SK-N-SH (cell line): ENCODE measurements around the gene THBD. TPM values are rescaled to one million over a fixed set of nuclear protein-coding genes. Genes with fewer than 3 reads are reported as not detected.

ENCODE experiments used
- CTCF ChIA-PET: fragments of 300-600, 350-600 bp; formaldehyde crosslinking; extraction: SDS; loops from one replicate; lab custom pipeline; 2021; lab: Yijun Ruan, JAX
- POLR2A ChIA-PET: fragments of 350-600 bp; sonication (Branson Sonifier 250); formaldehyde crosslinking; extraction: SDS; loops from one replicate; lab custom pipeline; 2020; ENCODE audit warnings: antibody characterized with exemption, inconsistent platforms; lab: Yijun Ruan, JAX
- DNase-seq: peaks from one replicate; pipeline ENCODE4 v3.0.0; 2012
- H2AFZ ChIP-seq: fragments of 200-600 bp; sonication (generic); 2 replicates; pipeline ENCODE4 v1.8.1; 2016; ENCODE audit warnings: antibody characterized with exemption, mild to moderate bottlenecking, low read depth
- H3F3A ChIP-seq: fragments of 200-600 bp; sonication (generic); replicated peaks from 2 replicates; pipeline ENCODE3; 2016; ENCODE audit warnings: antibody characterized with exemption, mild to moderate bottlenecking; ENCODE audit not compliant: insufficient read depth
- H3K27ac ChIP-seq, 2 experiments: fragments of 200-500 bp in 1 of 2; fragments of 200-600 bp in 1 of 2; sonication (Bioruptor generic) in 1 of 2; sonication (generic), shearing (Covaris generic) in 1 of 2; 2 replicates each; pipeline versions ENCODE4 v1.5.1 to v1.6.1; 2014 to 2016; ENCODE audit warnings: low read depth in 2 of 2, inconsistent platforms in 1 of 2, low read length in 1 of 2, mild to moderate bottlenecking in 1 of 2, mixed read lengths in 1 of 2
- H3K27me3 ChIP-seq: fragments of 200-600 bp; sonication (generic), shearing (Covaris generic); 2 replicates; pipeline ENCODE4 v1.6.1; 2016; ENCODE audit warnings: mixed run types; ENCODE audit not compliant: insufficient read depth
- H3K36me3 ChIP-seq, 2 experiments: fragments of 200-500 bp in 1 of 2; fragments of 200-600 bp in 1 of 2; sonication (Bioruptor generic) in 1 of 2; sonication (generic) in 1 of 2; replicated peaks in 1 of 2; 2 replicates each; pipeline versions ENCODE3 to v1.5.1; 2014 to 2016; ENCODE audit warnings: low read length in 1 of 2, mild to moderate bottlenecking in 1 of 2; ENCODE audit not compliant: insufficient read depth in 2 of 2, control insufficient read depth in 1 of 2
- H3K4me1 ChIP-seq, 2 experiments: fragments of 200-500 bp in 1 of 2; fragments of 200-600 bp in 1 of 2; sonication (Bioruptor generic) in 1 of 2; sonication (generic), shearing (Covaris generic) in 1 of 2; 2 replicates each; pipeline versions ENCODE4 v1.5.1 to v1.6.1; 2014 to 2016; ENCODE audit warnings: low read depth in 1 of 2, low read length in 1 of 2, mixed run types in 1 of 2; ENCODE audit not compliant: insufficient read depth in 2 of 2, control insufficient read depth in 1 of 2
- H3K4me2 ChIP-seq: fragments of 200-600 bp; sonication (generic), shearing (Covaris generic); 2 replicates; pipeline ENCODE4 v1.6.1; 2017; ENCODE audit warnings: mixed run types
- H3K4me3 ChIP-seq, 2 experiments: fragments of 200-500 bp in 1 of 2; fragments of 200-600 bp in 1 of 2; sonication (Bioruptor generic) in 1 of 2; sonication (generic), shearing (Covaris generic) in 1 of 2; 2 replicates each; pipeline versions ENCODE4 v1.5.1 to v1.8.1; 2014 to 2016; ENCODE audit warnings: low read depth in 2 of 2, inconsistent platforms in 1 of 2, low read length in 1 of 2, mild to moderate bottlenecking in 1 of 2, mixed read lengths in 1 of 2, moderate library complexity in 1 of 2
- H3K79me2 ChIP-seq: fragments of 200-600 bp; sonication (generic); 2 replicates; pipeline ENCODE4 v1.8.1; 2017; ENCODE audit warnings: mild to moderate bottlenecking; ENCODE audit not compliant: insufficient read depth
- H3K9ac ChIP-seq: fragments of 200-600 bp; sonication (generic); 2 replicates; pipeline ENCODE4 v1.6.1; 2017; ENCODE audit warnings: mixed run types
- H3K9me2 ChIP-seq: fragments of 200-600 bp; sonication (generic); 2 replicates; pipeline ENCODE4 v1.6.1; 2017; ENCODE audit warnings: mixed run types
- H3K9me3 ChIP-seq: fragments of 200-600 bp; sonication (generic); 2 replicates; pipeline ENCODE4 v1.6.1; 2017; ENCODE audit warnings: mixed run types, mild to moderate bottlenecking, moderate library complexity
- H4K20me1 ChIP-seq: fragments of 200-600 bp; sonication (generic); 2 replicates; pipeline ENCODE4 v1.6.1; 2017; ENCODE audit warnings: mild to moderate bottlenecking, mixed run types; ENCODE audit not compliant: insufficient read depth
- ELF1 ChIP-seq: IDR thresholded peaks from 2 replicates; pipeline ENCODE4 v1.4.0; 2012
- EZH2phosphoT487 ChIP-seq: fragments of 200-600 bp; sonication (generic); IDR thresholded peaks from 2 replicates; pipeline ENCODE4 v1.6.1; 2017; ENCODE audit warnings: low read depth, mixed run types, mild to moderate bottlenecking, antibody characterized with exemption, moderate library complexity, borderline replicate concordance
- FOXJ3 ChIP-seq: sonication (generic); formaldehyde crosslinking; IDR thresholded peaks from 2 replicates; pipeline ENCODE4 v1.5.1; 2020; ENCODE audit warnings: mild to moderate bottlenecking, missing genetic modification reagents
- GABPA ChIP-seq: IDR thresholded peaks from 2 replicates; pipeline ENCODE4 v1.4.0; 2012; ENCODE audit warnings: low read depth, mild to moderate bottlenecking
- GATA2 ChIP-seq: sonication (generic); formaldehyde crosslinking; IDR thresholded peaks from 2 replicates; pipeline ENCODE4 v1.5.0; 2020; ENCODE audit warnings: mild to moderate bottlenecking, missing genetic modification reagents
- JUND ChIP-seq: IDR thresholded peaks from 2 replicates; pipeline ENCODE4 v1.4.0; 2012
- MXI1 ChIP-seq: IDR thresholded peaks from 2 replicates; pipeline ENCODE4 v1.6.1; 2012; ENCODE audit warnings: mild to moderate bottlenecking, low read depth, low read length, improper control_type of control experiment
- NFIC ChIP-seq: IDR thresholded peaks from 2 replicates; pipeline ENCODE4 v1.4.0; 2012; ENCODE audit warnings: borderline replicate concordance
- NRF1 ChIP-seq: IDR thresholded peaks from 2 replicates; pipeline ENCODE4 v1.6.1; 2012; ENCODE audit warnings: low read depth, mild to moderate bottlenecking, low read length
- RAD21 ChIP-seq: IDR thresholded peaks from 2 replicates; pipeline ENCODE4 v1.6.1; 2012; ENCODE audit warnings: mild to moderate bottlenecking, low read length
- RFX5 ChIP-seq: IDR thresholded peaks from 2 replicates; pipeline ENCODE4 v1.6.1; 2012; ENCODE audit warnings: mild to moderate bottlenecking, improper control_type of control experiment, low read length
- SIN3A ChIP-seq: IDR thresholded peaks from 2 replicates; pipeline ENCODE4 v1.6.1; 2012; ENCODE audit warnings: low read depth, mild to moderate bottlenecking, low read length, moderate library complexity, borderline replicate concordance
- TAF1 ChIP-seq: IDR thresholded peaks from 2 replicates; pipeline ENCODE4 v1.6.1; 2012; ENCODE audit warnings: low read depth, mild to moderate bottlenecking, low read length, moderate library complexity, borderline replicate concordance
- TCF12 ChIP-seq: IDR thresholded peaks from 2 replicates; pipeline ENCODE4 v1.4.0; 2012
- WGBS: methylation state at CpG from one replicate; pipeline ENCODE4 v1.1.6; 2017; ENCODE audit warnings: low lambda C conversion rate; 5-methylcytosine and 5-hydroxymethylcytosine counted together
- polyA plus RNA-seq, 3 experiments: library from polyadenylated mRNA; depleted of rRNA; stranded (reverse); fragments of >200 nt; gene quantifications; 2 replicates each; pipeline ENCODE4 v1.2.3, GENCODE V29; 2012
- TF ChIP-seq, protein P1 (sequence below): IDR thresholded peaks from 2 replicates; pipeline ENCODE4 v1.4.0; 2012; ENCODE audit warnings: low read depth, borderline replicate concordance
- TF ChIP-seq, protein P2 (sequence below): fragments of 150-350 bp; IDR thresholded peaks from 2 replicates; pipeline ENCODE4 v1.6.1; 2017; ENCODE audit warnings: antibody characterized with exemption, low read length, low read depth, borderline replicate concordance
- TF ChIP-seq, protein P3 (sequence below): fragments of 200-600 bp; sonication (generic); IDR thresholded peaks from 2 replicates; pipeline ENCODE4 v1.6.1; 2017; ENCODE audit warnings: antibody characterized with exemption, mild to moderate bottlenecking, moderate library complexity
- TF ChIP-seq, protein P4 (sequence below): IDR thresholded peaks from 2 replicates; pipeline ENCODE4 v1.4.0; 2012; ENCODE audit warnings: low read depth, borderline replicate concordance

THBD gene
- polyA plus RNA-seq, 1 of the 3 experiments (the other 2 are of a cell fraction): 0.33 TPM

DNA sequence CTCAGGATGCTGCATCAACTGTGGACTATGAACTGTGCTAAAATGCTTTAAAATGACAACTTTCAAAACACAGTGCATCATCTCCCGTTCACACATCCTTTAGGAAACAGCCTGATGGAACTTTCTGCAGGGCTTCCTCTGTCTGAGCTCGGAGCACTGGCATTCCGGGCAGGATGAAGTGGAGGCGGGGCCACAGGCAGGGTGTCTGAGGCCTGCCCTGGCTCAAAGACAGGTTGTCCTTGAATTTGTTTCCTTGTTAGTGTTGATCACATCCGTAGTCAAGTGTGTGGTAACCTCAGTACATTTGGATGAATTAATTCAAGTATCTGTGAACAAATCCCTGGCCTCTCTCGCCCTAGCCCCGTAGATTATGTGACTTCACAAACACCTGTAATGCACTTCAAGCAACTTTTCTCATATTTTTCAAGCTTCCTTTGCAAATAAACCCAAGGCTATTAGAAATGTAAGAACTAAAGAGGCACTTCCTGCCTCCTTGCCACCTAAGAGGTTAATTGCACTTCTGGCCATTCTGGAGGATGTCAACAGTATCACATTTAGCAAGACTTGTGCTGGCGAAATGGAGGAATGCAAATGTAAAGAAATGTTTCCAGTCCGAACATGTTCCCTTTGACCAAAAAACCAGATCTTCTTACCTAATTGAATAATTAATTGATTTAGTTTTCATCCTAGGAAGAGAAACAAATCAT lies 33.5 kb upstream of the THBD start:
- no peak overlapping the region for H3K4me3 ChIP-seq
- no peak for DNase-seq
- no peak overlapping the region for H2AFZ ChIP-seq
- WGBS: 36% methylated on average over 9 of the region's 9 CpGs
- ChIA-PET CTCF (no interaction called here), POLR2A (no interaction called here)
- H3K9me2 ChIP-seq: no peaks in the 10 kb centered on the region
- H3K9ac ChIP-seq: no peak overlapping the region
- H3K4me1 ChIP-seq: no peaks in the 10 kb centered on the region
- H3K36me3 ChIP-seq: no peaks in the 10 kb centered on the region
- TF ChIP-seq, protein P1, sequence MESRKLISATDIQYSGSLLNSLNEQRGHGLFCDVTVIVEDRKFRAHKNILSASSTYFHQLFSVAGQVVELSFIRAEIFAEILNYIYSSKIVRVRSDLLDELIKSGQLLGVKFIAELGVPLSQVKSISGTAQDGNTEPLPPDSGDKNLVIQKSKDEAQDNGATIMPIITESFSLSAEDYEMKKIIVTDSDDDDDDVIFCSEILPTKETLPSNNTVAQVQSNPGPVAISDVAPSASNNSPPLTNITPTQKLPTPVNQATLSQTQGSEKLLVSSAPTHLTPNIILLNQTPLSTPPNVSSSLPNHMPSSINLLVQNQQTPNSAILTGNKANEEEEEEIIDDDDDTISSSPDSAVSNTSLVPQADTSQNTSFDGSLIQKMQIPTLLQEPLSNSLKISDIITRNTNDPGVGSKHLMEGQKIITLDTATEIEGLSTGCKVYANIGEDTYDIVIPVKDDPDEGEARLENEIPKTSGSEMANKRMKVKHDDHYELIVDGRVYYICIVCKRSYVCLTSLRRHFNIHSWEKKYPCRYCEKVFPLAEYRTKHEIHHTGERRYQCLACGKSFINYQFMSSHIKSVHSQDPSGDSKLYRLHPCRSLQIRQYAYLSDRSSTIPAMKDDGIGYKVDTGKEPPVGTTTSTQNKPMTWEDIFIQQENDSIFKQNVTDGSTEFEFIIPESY: no peak
- TF ChIP-seq TCF12 (no peak), NFIC (no peak), RFX5 (no peak), EZH2phosphoT487 (no peak), MXI1 (no peak)
- TF ChIP-seq, protein P2, sequence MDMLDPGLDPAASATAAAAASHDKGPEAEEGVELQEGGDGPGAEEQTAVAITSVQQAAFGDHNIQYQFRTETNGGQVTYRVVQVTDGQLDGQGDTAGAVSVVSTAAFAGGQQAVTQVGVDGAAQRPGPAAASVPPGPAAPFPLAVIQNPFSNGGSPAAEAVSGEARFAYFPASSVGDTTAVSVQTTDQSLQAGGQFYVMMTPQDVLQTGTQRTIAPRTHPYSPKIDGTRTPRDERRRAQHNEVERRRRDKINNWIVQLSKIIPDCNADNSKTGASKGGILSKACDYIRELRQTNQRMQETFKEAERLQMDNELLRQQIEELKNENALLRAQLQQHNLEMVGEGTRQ: no peak
- TF ChIP-seq, protein P3, sequence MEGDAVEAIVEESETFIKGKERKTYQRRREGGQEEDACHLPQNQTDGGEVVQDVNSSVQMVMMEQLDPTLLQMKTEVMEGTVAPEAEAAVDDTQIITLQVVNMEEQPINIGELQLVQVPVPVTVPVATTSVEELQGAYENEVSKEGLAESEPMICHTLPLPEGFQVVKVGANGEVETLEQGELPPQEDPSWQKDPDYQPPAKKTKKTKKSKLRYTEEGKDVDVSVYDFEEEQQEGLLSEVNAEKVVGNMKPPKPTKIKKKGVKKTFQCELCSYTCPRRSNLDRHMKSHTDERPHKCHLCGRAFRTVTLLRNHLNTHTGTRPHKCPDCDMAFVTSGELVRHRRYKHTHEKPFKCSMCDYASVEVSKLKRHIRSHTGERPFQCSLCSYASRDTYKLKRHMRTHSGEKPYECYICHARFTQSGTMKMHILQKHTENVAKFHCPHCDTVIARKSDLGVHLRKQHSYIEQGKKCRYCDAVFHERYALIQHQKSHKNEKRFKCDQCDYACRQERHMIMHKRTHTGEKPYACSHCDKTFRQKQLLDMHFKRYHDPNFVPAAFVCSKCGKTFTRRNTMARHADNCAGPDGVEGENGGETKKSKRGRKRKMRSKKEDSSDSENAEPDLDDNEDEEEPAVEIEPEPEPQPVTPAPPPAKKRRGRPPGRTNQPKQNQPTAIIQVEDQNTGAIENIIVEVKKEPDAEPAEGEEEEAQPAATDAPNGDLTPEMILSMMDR: no peak
- TF ChIP-seq, protein P4, sequence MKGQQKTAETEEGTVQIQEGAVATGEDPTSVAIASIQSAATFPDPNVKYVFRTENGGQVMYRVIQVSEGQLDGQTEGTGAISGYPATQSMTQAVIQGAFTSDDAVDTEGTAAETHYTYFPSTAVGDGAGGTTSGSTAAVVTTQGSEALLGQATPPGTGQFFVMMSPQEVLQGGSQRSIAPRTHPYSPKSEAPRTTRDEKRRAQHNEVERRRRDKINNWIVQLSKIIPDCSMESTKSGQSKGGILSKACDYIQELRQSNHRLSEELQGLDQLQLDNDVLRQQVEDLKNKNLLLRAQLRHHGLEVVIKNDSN: no peak
- H3F3A ChIP-seq: no peaks in the 10 kb centered on the region
- no peaks in the 10 kb centered on the region for H3K9me3 ChIP-seq
- H3K4me2 ChIP-seq: no peak overlapping the region
- H3K27ac ChIP-seq: no peak overlapping the region
- H4K20me1 ChIP-seq: no peaks in the 10 kb centered on the region
- H3K79me2 ChIP-seq: no peaks in the 10 kb centered on the region
- peaks cover 51% of the 10 kb centered on the region for H3K27me3 ChIP-seq

DNA sequence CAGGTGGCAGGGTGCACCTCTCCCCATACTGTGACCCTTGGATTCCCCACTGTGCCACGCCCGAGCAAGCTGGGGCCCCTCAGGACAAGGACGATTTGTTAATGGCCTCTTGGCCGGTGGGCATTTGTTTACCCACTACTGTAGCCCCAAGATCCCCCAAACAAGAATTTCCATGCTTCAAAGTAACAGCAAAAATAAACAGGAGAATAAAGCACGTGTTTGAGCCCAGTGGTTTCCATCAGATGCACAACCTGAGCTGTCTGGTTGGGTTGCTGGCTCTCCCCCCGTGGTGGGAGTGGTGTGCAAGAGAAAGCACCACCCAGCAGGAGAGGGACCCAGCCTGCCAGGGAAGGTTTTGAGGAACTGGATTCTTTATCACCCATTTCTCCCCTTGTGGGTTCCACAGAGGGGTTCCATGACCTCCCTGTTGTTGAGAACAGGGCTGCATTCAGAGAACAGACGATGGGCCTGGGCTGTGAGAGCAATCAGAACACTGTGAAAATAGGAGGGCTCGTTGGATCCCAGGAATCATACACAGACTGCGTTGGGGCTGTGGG lies 31.9 kb upstream of the THBD start:
- Histone ChIP-seq H3K27me3 (peaks cover 48% of the 10 kb centered on the region), H3F3A (no peaks in the 10 kb centered on the region), H3K4me1 (no peaks in the 10 kb centered on the region), H3K9ac (no peak overlapping the region), H4K20me1 (no peaks in the 10 kb centered on the region), H3K9me3 (no peaks in the 10 kb centered on the region), H3K4me3 (no peak overlapping the region), H2AFZ (no peak overlapping the region), H3K36me3 (no peaks in the 10 kb centered on the region), H3K9me2 (no peaks in the 10 kb centered on the region), H3K79me2 (no peaks in the 10 kb centered on the region), H3K27ac (no peak overlapping the region), H3K4me2 (no peak overlapping the region)
- 7% methylated on average over 9 of the region's 9 CpGs for WGBS
- ChIA-PET POLR2A (no interaction called here), CTCF (no interaction called here)
- DNase-seq: no peak
- TF ChIP-seq GABPA (no peak), NFIC (no peak), SIN3A (no peak), JUND (no peak), FOXJ3 (CRISPR knock-in tag) (no peak), ELF1 (no peak), TAF1 (no peak), GATA2 (no peak), NRF1 (no peak), MXI1 (no peak), RAD21 (no peak)
- TF ChIP-seq, protein P2: no peak
